ENCODE measurements around the gene METTL14.

The METTL14 gene

GRCh38 chr4:118741301-118741855 lies 56.2 kb downstream of the METTL14 start:
- no peak; the same call in 1 of the 2 replicates for TF ChIP-seq CTCF (conservative IDR thresholded peaks at IDR 0.05; ENCODE audit: low read depth, low read length)
- no peak overlapping the region for H3K4me2 ChIP-seq
- no peak overlapping the region for H3K9ac ChIP-seq
- no peak overlapping the region for H3K27ac ChIP-seq
- H2AFZ ChIP-seq (ENCODE audit: low read depth), result no peak overlapping the region
- H3K4me1 ChIP-seq (ENCODE audit: low read depth, poor library complexity, severe bottlenecking), result no peaks in the 10 kb centered on the region
- no peaks in the 10 kb centered on the region for H3K79me2 ChIP-seq (ENCODE audit: insufficient read depth, low read depth)
- no peaks in the 10 kb centered on the region; the same call in 1 of the 2 replicates for H3K36me3 ChIP-seq (ENCODE audit: insufficient read depth)
- H3K27me3 ChIP-seq (ENCODE audit: insufficient read depth, low read depth), result no peaks in the 10 kb centered on the region
- H4K20me1 ChIP-seq (ENCODE audit: insufficient read depth), result no peaks in the 10 kb centered on the region
- H3K4me3 ChIP-seq (IDR thresholded peaks at IDR 0.05; ENCODE audit: insufficient read depth, low read depth, low read length), result no peak overlapping the region

GRCh38 chr4:118742050-118742449 lies 56.9 kb downstream of the METTL14 start:
- Histone ChIP-seq H4K20me1 (ENCODE audit: insufficient read depth) (no peaks in the 10 kb centered on the region), H3K27ac (no peak overlapping the region), H2AFZ (ENCODE audit: low read depth) (no peak overlapping the region), H3K9ac (no peak overlapping the region), H3K36me3 (ENCODE audit: insufficient read depth) (no peaks in the 10 kb centered on the region; the same call in 1 of the 2 replicates), H3K4me2 (no peak overlapping the region), H3K4me3 (IDR thresholded peaks at IDR 0.05; ENCODE audit: insufficient read depth, low read depth, low read length) (no peak overlapping the region), H3K79me2 (ENCODE audit: insufficient read depth, low read depth) (no peaks in the 10 kb centered on the region), H3K4me1 (ENCODE audit: low read depth, poor library complexity, severe bottlenecking) (no peaks in the 10 kb centered on the region), H3K27me3 (ENCODE audit: insufficient read depth, low read depth) (no peaks in the 10 kb centered on the region)
- TF ChIP-seq CTCF (conservative IDR thresholded peaks at IDR 0.05; ENCODE audit: low read depth, low read length), result no peak

GRCh38 chr4:118743867-118744266 lies 58.7 kb downstream of the METTL14 start:
- no peaks in the 10 kb centered on the region for H4K20me1 ChIP-seq (ENCODE audit: insufficient read depth)
- H3K27ac ChIP-seq, result no peak overlapping the region
- no peak overlapping the region for H3K4me3 ChIP-seq (IDR thresholded peaks at IDR 0.05; ENCODE audit: insufficient read depth, low read depth, low read length)
- no peaks in the 10 kb centered on the region for H3K4me1 ChIP-seq (ENCODE audit: low read depth, poor library complexity, severe bottlenecking)
- no peak overlapping the region for H2AFZ ChIP-seq (ENCODE audit: low read depth)
- no peak overlapping the region for H3K9ac ChIP-seq
- no peak for TF ChIP-seq CTCF (conservative IDR thresholded peaks at IDR 0.05; ENCODE audit: low read depth, low read length)
- H3K27me3 ChIP-seq (ENCODE audit: insufficient read depth, low read depth), result no peaks in the 10 kb centered on the region
- H3K79me2 ChIP-seq (ENCODE audit: insufficient read depth, low read depth), result no peaks in the 10 kb centered on the region
- H3K4me2 ChIP-seq, result no peak overlapping the region
- no peaks in the 10 kb centered on the region; the same call in 1 of the 2 replicates for H3K36me3 ChIP-seq (ENCODE audit: insufficient read depth)

GRCh38 chr4:118745357-118745756 lies 60.2 kb downstream of the METTL14 start:
- no peak overlapping the region for H3K27ac ChIP-seq
- no peak for TF ChIP-seq CTCF (conservative IDR thresholded peaks at IDR 0.05; ENCODE audit: low read depth, low read length)
- H3K4me3 ChIP-seq (IDR thresholded peaks at IDR 0.05; ENCODE audit: insufficient read depth, low read depth, low read length), result no peak overlapping the region

More at GRCh38 chr4:118745357-118745756, 60.2 kb downstream of the METTL14 start:
- H3K79me2 ChIP-seq (ENCODE audit: insufficient read depth, low read depth), result no peaks in the 10 kb centered on the region
- H4K20me1 ChIP-seq (ENCODE audit: insufficient read depth), result no peaks in the 10 kb centered on the region
- no peak overlapping the region for H2AFZ ChIP-seq (ENCODE audit: low read depth)
- no peaks in the 10 kb centered on the region for H3K27me3 ChIP-seq (ENCODE audit: insufficient read depth, low read depth)
- H3K9ac ChIP-seq, result no peak overlapping the region
- no peaks in the 10 kb centered on the region for H3K4me1 ChIP-seq (ENCODE audit: low read depth, poor library complexity, severe bottlenecking)
- H3K4me2 ChIP-seq, result no peak overlapping the region
- H3K36me3 ChIP-seq (ENCODE audit: insufficient read depth), result no peaks in the 10 kb centered on the region
